ENCODE measurements around the gene KIF18A.
"Not testable (repeated sequence)": the region's sequence is repeated elsewhere in the genome, so short reads cannot be mapped to it uniquely, and the experiment has no call there.

The KIF18A gene

DNA sequence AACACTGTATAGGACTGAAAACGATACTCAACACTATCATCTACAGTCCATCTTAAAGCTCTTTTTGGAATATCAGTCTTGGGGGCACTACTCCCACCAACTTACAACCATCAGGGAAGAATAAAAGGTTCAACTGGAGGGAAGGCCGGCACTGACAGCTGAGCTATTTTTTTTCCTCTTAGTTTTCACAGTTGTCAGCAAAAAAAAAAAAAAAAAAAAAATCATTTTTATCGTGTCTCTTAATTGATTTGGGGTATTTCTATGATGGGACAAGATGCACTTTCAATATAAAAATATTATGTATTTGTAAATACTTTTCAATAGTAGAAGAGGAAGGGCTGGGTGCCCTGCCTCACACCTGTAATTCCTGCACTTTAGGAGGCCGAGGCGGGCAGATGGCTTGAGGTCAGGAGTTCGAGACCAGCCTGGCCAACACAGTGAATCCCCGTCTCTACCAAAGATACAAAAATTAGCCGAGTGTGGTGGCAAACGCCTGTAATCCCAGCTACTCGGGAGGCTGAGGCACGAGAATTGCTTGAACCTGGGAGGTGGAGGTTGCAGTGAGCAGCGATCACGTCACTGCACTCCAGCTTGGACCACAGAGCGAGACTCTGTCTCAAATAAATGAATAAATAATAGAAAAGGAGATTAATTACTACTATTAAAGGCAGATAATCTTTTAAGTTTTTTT lies 1.5 kb downstream of the KIF18A start:
- DNase-seq, result no peak

DNA sequence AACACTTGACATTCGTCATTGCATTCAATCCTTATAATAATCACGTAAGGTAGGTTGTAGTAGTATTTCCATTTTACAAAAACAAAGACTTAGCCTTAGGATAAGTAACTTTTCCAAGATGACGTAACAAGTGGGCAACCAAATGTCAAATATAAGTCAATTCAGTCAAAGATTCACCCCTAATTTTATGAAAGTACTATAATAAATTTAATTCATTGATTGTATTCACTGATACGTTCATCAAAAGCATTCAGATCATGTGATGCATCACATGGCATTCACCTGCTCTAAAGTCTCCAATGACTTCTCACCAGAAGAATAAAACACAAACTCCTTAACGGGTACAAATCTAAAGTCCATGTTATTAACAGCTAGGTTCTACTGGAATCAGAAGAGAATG lies 2.1 kb downstream of the KIF18A start:
- no peak for DNase-seq

GRCh38 chr11:28104984-28105383 lies 3.0 kb downstream of the KIF18A start:
- no peak for DNase-seq

- DNase-seq, result no peak
Observed at GRCh38 chr11:28104425-28104824, 3.5 kb downstream of the KIF18A start.

- DNase-seq, result not testable (repeated sequence)
Observed at GRCh38 chr11:28102300-28102699, 5.7 kb downstream of the KIF18A start.

GRCh38 chr11:28100665-28101064 lies 7.3 kb downstream of the KIF18A start:
- DNase-seq, result no peak

GRCh38 chr11:28099715-28100114 lies 8.2 kb downstream of the KIF18A start:
- no peak for DNase-seq

DNA sequence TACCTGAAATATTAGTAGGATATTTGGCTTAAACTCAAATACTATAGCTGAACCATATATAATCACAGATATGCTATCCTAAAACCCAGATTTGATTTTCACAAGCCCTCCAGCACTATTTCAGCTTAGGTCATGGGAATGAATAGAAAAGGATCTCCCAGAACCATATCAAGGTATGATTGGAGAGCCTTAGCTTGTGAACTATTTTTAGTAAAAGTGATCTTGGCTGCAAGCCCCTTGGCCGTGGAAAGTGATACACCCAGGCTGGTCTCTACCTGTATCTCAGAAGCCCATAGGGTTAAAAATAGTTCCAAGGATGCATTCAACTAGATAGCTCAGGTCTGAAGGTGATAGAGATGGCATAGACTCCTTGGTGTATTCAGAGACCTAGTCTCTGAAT lies 9.7 kb downstream of the KIF18A start:
- no peak for DNase-seq

- DNase-seq, result no peak
Observed at GRCh38 chr11:28092786-28093185, 15.2 kb downstream of the KIF18A start.

- DNase-seq, result no peak
Observed at GRCh38 chr11:28090052-28090749, 17.8 kb downstream of the KIF18A start.

- no peak for DNase-seq
Observed at GRCh38 chr11:28089378-28089777, 18.6 kb downstream of the KIF18A start.

GRCh38 chr11:28087693-28088092 lies 20.3 kb downstream of the KIF18A start:
- DNase-seq, result not testable (repeated sequence)

GRCh38 chr11:28087192-28087591 lies 20.8 kb downstream of the KIF18A start:
- not testable (repeated sequence) for DNase-seq

DNA sequence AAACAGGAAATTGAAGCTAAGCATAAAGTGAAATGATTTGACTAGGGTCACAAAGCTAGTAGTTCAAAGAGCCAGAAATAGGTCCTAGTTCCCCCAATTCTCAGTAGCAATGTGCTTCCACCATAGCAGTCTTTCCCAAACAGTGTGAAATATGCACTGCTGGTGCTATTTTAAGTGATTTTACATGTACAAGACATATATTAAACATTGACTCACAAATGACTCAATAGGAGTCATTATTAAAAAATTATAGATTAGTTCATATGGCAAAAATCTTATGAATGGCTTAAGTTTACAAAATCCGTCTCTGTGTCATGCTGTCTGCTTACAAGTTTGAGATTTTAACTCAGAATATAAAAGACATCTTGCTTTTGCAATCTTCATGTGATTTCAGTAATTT lies 21.4 kb downstream of the KIF18A start:
- no peak for DNase-seq

GRCh38 chr11:28083118-28083517 lies 24.8 kb downstream of the KIF18A start:
- DNase-seq, result no peak

- DNase-seq, result no peak
Observed at GRCh38 chr11:28077521-28077920, 30.4 kb downstream of the KIF18A start.

- DNase-seq, result no peak
Observed at GRCh38 chr11:28072321-28072720, 35.6 kb downstream of the KIF18A start.

DNA sequence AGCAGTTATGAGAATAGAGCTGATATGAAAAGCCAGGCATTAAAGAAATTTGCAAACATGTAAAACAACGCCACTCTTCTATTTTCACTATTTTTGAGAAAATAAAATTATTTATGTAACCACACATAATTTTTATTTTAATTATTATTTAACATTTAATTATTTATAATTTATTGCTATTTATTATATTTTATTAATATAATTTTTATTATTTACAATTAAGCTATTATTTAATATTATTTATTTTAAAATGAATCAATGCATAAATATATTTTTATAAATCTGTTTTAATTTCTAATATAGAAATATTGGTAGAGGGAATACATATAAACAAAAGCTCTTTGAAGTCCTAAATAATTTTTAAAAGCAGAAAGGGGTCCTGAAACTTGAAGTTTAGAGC lies 36.7 kb downstream of the KIF18A start:
- no peak for DNase-seq

DNA sequence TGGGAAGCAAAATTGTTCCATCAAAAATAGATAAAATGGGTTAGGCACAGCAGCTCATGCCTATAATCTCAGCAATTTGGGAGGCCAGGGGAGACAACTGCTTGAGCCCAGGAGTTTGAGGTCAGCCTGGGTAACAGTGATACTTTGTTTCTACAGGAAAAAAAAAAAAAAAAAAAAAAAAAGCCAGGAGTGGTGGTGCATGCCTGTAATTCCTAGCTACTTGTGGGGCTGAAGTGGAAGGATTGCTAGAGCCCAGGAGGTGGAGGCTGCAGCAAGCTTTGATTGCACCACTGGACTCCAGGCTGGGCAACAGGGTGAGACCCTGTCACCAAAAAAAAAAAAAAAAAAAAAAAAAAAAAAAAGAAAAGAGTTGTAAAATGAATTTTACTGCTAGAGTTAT lies 49.6 kb downstream of the KIF18A start:
- no peak for DNase-seq

DNA sequence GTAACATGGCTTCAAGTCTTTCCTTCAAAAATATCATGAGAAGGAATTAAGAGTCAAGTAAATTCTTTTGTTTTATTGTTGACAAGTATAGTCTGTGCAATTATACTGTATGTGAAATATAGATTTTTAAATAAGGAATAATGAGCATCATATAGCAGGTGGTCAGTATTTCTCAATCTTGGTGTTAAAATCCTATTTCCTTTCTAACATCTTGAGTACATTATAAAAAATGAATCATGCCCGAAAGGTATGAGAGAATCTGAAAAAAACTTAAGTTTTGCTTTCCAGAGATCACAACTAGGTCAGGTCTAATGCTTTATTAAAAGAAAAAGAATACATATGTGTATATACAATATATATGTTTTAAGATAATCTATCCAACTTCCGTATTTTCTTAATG lies 53.1 kb downstream of the KIF18A start:
- no peak for DNase-seq

DNA sequence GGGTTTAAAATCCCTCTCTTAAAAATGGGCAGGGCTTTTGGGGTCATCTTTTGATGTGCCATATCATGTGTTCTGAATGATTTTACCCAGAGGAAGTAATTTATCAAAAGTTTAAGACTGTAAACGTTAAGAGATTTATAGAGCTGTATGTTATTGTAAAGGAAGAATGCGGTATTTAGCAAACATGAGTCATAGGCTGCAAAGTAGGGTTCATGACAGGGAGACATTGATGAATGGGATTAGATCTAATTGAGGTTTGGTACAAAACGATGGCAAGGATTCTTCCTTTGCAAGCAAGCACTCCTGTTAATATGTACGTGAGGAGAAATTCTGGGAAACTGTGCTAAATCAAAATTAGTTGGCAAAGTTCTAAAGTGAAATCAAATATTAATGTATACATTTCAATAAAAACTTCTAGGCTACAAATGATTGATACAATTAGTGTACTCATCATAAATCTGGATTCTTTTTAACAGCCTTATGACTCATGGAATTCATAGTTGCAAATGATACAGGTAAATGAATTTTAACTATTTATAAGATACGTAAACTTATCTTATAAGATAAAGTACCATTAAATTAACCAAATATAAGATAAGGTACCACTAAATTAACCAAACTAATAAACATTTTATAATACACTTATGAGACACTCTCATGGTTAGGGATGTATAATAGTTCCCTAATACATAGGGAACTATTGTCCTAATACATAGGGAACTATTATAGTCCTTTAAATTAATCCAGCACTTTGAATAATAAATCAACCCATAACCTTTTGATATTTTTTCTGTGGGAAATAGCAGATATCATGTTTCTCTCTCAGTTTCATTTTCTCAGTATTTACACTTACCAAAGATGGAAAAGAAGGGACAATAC lies 58.4 kb downstream of the KIF18A start:
- no peak for DNase-seq

- DNase-seq, result no peak
Observed at GRCh38 chr11:28048812-28049211, 59.1 kb downstream of the KIF18A start.

GRCh38 chr11:28043930-28044709 lies 63.8 kb downstream of the KIF18A start:
- DNase-seq, result no peak

Data from inflammatory macrophage (primary cell).